Effector memory CD4-positive, alpha-beta T cell (primary cell): Measurements from ENCODE around the gene ADRA2A.

Source experiments
- DNase-seq, 3 donors: peaks; one replicate each; pipeline ENCODE4 v3.0.0-alpha.2; 2020
- H3K27ac ChIP-seq: 2 replicates; pipeline ENCODE4 v1.7.0; 2013; ENCODE audit warnings: mild to moderate bottlenecking, low read length, moderate library complexity; ENCODE audit not compliant: insufficient read depth, poor library complexity, severe bottlenecking
- H3K27me3 ChIP-seq: replicated peaks from 2 replicates; pipeline ENCODE4 v1.7.0; 2013; ENCODE audit warnings: mild to moderate bottlenecking, low read length; ENCODE audit not compliant: insufficient read depth, control insufficient read depth, poor library complexity, severe bottlenecking
- H3K36me3 ChIP-seq: 2 replicates; pipeline ENCODE4 v1.7.0; 2013; ENCODE audit warnings: mild to moderate bottlenecking, low read length, moderate library complexity; ENCODE audit not compliant: control insufficient read depth, insufficient read depth
- H3K4me1 ChIP-seq: 2 replicates; pipeline ENCODE4 v1.7.0; 2013; ENCODE audit warnings: low read length, mild to moderate bottlenecking; ENCODE audit not compliant: control insufficient read depth, insufficient read depth, poor library complexity, severe bottlenecking
- H3K4me3 ChIP-seq: 2 replicates; pipeline ENCODE4 v1.7.0; 2013; ENCODE audit warnings: low read length, low read depth, mild to moderate bottlenecking; ENCODE audit not compliant: insufficient read depth, poor library complexity, severe bottlenecking
- H3K9me3 ChIP-seq: 2 replicates; pipeline ENCODE4 v1.7.0; 2013; ENCODE audit warnings: mild to moderate bottlenecking, low read length, moderate library complexity; ENCODE audit not compliant: control insufficient read depth

The ADRA2A gene

DNA sequence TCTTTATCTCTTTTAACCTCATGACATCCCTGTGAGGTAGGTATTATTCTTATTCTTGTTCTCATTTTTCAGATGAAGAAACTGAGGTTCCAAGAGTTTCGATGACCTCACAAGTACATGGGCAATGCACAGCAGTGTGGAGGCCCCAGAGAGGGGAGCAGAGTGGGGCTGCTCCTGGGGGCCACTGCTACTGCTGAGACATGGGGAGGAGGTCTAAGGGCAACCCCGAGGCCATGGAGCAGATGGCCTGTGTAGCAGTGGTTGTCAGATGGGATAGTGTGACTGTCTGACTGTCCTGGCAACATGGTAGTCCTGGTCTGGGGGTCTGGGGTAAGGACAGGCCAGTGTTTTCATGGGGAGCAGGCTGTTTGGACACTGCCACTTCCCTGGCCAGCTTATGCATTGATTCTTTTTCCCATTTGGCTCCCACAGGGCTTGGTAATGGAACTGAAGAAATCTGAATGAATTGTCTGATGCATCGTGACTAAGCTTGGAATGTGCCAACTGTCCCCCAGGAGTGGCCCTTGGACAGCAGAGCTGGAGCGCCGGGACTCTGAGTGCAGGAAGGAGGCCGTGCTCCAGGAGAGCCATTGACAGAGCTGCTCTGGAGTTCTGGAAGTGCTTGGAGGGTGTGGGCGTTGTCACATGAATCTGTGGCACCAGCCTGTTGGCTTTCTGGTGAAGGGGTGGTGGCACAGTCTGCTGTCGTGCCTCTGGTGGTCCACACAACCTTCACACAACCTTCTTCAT lies 40.9 kb downstream of the ADRA2A start:
- H3K4me1 ChIP-seq: no peaks in the 10 kb centered on the region
- no peak for DNase-seq
- H3K27me3 ChIP-seq: no peaks in the 10 kb centered on the region
- H3K27ac ChIP-seq: no peak overlapping the region
- no peak overlapping the region for H3K4me3 ChIP-seq
- H3K9me3 ChIP-seq: no peaks in the 10 kb centered on the region
- no peaks in the 10 kb centered on the region for H3K36me3 ChIP-seq

GRCh38 chr10:111118758-111119157 lies 41.9 kb downstream of the ADRA2A start:
- H3K9me3 ChIP-seq: no peaks in the 10 kb centered on the region
- no peak overlapping the region for H3K4me3 ChIP-seq
- H3K4me1 ChIP-seq: no peaks in the 10 kb centered on the region
- H3K27ac ChIP-seq: no peak overlapping the region
- H3K36me3 ChIP-seq: no peaks in the 10 kb centered on the region
- no peak for DNase-seq
- no peaks in the 10 kb centered on the region for H3K27me3 ChIP-seq

GRCh38 chr10:111119637-111120036 lies 42.8 kb downstream of the ADRA2A start:
- H3K36me3 ChIP-seq: no peaks in the 10 kb centered on the region
- H3K4me3 ChIP-seq: no peak overlapping the region
- no peaks in the 10 kb centered on the region for H3K27me3 ChIP-seq
- no peaks in the 10 kb centered on the region for H3K9me3 ChIP-seq
- no peaks in the 10 kb centered on the region for H3K4me1 ChIP-seq
- H3K27ac ChIP-seq: no peak overlapping the region
- DNase-seq: no peak

GRCh38 chr10:111122127-111122526 lies 45.3 kb downstream of the ADRA2A start:
- Histone ChIP-seq H3K9me3 (no peaks in the 10 kb centered on the region), H3K36me3 (no peaks in the 10 kb centered on the region), H3K4me3 (no peak overlapping the region), H3K4me1 (no peaks in the 10 kb centered on the region), H3K27me3 (no peaks in the 10 kb centered on the region), H3K27ac (no peak overlapping the region)
- no peak for DNase-seq

- H3K36me3 ChIP-seq: no peaks in the 10 kb centered on the region
- no peak overlapping the region for H3K4me3 ChIP-seq
- no peaks in the 10 kb centered on the region for H3K4me1 ChIP-seq
- DNase-seq: no peak
- no peak overlapping the region for H3K27ac ChIP-seq
- no peaks in the 10 kb centered on the region for H3K9me3 ChIP-seq
- no peaks in the 10 kb centered on the region for H3K27me3 ChIP-seq
Measured at GRCh38 chr10:111123883-111124282, 47.1 kb downstream of the ADRA2A start.

DNA sequence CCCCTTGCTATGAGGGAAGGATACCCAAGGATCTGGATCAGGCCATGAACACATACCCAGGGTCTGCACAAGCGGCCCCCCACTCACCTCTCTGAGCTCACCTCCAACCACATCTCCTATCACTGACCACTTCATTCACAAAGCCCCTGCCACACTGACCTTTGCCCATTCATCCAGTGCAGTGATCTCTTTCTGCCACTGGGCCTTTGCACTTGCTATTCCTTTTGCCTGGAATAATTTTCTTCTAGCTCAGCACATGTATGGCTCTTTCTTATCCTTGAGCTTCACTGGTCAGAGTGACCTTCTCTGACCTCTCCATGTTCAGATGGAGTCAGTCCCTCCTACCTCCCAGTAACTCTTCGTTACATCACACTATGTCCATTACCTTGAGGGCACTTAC lies 48.3 kb downstream of the ADRA2A start:
- no peak for DNase-seq
- H3K36me3 ChIP-seq: no peaks in the 10 kb centered on the region
- no peak overlapping the region for H3K4me3 ChIP-seq
- no peaks in the 10 kb centered on the region for H3K9me3 ChIP-seq
- no peaks in the 10 kb centered on the region for H3K4me1 ChIP-seq
- no peak overlapping the region for H3K27ac ChIP-seq
- no peaks in the 10 kb centered on the region for H3K27me3 ChIP-seq

GRCh38 chr10:111126077-111126476 lies 49.2 kb downstream of the ADRA2A start:
- Histone ChIP-seq H3K36me3 (no peaks in the 10 kb centered on the region), H3K27me3 (no peaks in the 10 kb centered on the region), H3K4me3 (no peak overlapping the region), H3K4me1 (no peaks in the 10 kb centered on the region), H3K9me3 (no peaks in the 10 kb centered on the region), H3K27ac (no peak overlapping the region)
- no peak for DNase-seq

- H3K27ac ChIP-seq: no peak overlapping the region
- H3K4me1 ChIP-seq: no peaks in the 10 kb centered on the region
- no peaks in the 10 kb centered on the region for H3K27me3 ChIP-seq
- no peak for DNase-seq
- H3K36me3 ChIP-seq: no peaks in the 10 kb centered on the region
- no peaks in the 10 kb centered on the region for H3K9me3 ChIP-seq
- H3K4me3 ChIP-seq: no peak overlapping the region
Measured at GRCh38 chr10:111127081-111127848, 50.4 kb downstream of the ADRA2A start.

- H3K9me3 ChIP-seq: no peaks in the 10 kb centered on the region
- H3K36me3 ChIP-seq: no peaks in the 10 kb centered on the region
- no peak overlapping the region for H3K27ac ChIP-seq
- no peak overlapping the region for H3K4me3 ChIP-seq
- no peak for DNase-seq
- no peaks in the 10 kb centered on the region for H3K4me1 ChIP-seq
- H3K27me3 ChIP-seq: no peaks in the 10 kb centered on the region
Measured at GRCh38 chr10:111128331-111129180, 51.7 kb downstream of the ADRA2A start.
